Lung (tissue), 13 donors: Measurements from ENCODE around the gene RAB42. TPM values are rescaled to one million over a fixed set of nuclear protein-coding genes. Genes with fewer than 3 reads are reported as not detected.

Source experiments
- ATAC-seq: fragments of 200-7000 bp; cut with Tn5 transposase; one replicate; pipeline ENCODE4 v1.9.1; 2020; ENCODE audit warnings: moderate number of reproducible peaks; ENCODE audit not compliant: insufficient read depth, low FRiP score
- DNase-seq, 3 donors: peaks; one replicate each; pipeline ENCODE4 v3.0.0-alpha.2; 2013 to 2017
- H3K27ac ChIP-seq, 2 donors: one replicate each; pipeline ENCODE4 v1.5.1; 2013; ENCODE audit warnings: mild to moderate bottlenecking in 2 of 2, moderate library complexity in 2 of 2, control low read depth in 1 of 2, inconsistent platforms in 1 of 2, low read depth in 1 of 2, low read length in 1 of 2
- H3K27me3 ChIP-seq, 3 donors: one replicate each; pipeline ENCODE4 v1.5.1; 2013; ENCODE audit warnings: low read length in 2 of 3; ENCODE audit not compliant: control insufficient read depth in 3 of 3, insufficient read depth in 3 of 3
- H3K36me3 ChIP-seq, 4 donors: one replicate each; pipeline ENCODE4 v1.5.1; 2013; ENCODE audit warnings: low read length in 4 of 4, mild to moderate bottlenecking in 1 of 4, moderate library complexity in 1 of 4; ENCODE audit not compliant: control insufficient read depth in 4 of 4, insufficient read depth in 4 of 4
- H3K4me1 ChIP-seq, 5 donors: one replicate each; pipeline ENCODE4 v1.5.1; 2013; ENCODE audit warnings: low read length in 5 of 5, mild to moderate bottlenecking in 2 of 5, moderate library complexity in 1 of 5; ENCODE audit not compliant: control insufficient read depth in 5 of 5, insufficient read depth in 5 of 5
- H3K4me3 ChIP-seq: one replicate; pipeline ENCODE4 v1.5.1; 2013; ENCODE audit warnings: mild to moderate bottlenecking, control low read depth, moderate library complexity
- H3K9ac ChIP-seq, 2 donors: one replicate each; pipeline ENCODE4 v1.5.1; 2013; ENCODE audit warnings: low read length in 2 of 2, control low read depth in 1 of 2; ENCODE audit not compliant: insufficient read depth in 1 of 2
- H3K9me3 ChIP-seq, 4 donors: one replicate each; pipeline ENCODE4 v1.5.1; 2013; ENCODE audit warnings: low read length in 3 of 4, mild to moderate bottlenecking in 1 of 4, moderate library complexity in 1 of 4; ENCODE audit not compliant: control insufficient read depth in 4 of 4, insufficient read depth in 3 of 4
- CTCF ChIP-seq: IDR thresholded peaks from 2 replicates; pipeline ENCODE4 v1.5.1; 2012; ENCODE audit warnings: mild to moderate bottlenecking; ENCODE audit errors: control extremely low read depth, extremely low read depth
- WGBS, 2 donors: extraction: QIAGEN DNeasy Blood & Tissue Kit; methylation state at CpG; one replicate each; pipeline ENCODE4 v1.1.7; 2013; 5-methylcytosine and 5-hydroxymethylcytosine counted together
- polyA plus RNA-seq, 2 donors: library from polyadenylated mRNA; stranded (reverse); fragments of 200-250 nt; gene quantifications; one replicate each; pipeline ENCODE4 v1.2.1, GENCODE V29; 2013
- small RNA-seq: library from RNA; depleted of rRNA; stranded (forward); fragments of <200 nt; gene quantifications from one replicate; pipeline ENCODE3, GENCODE V24; 2014; ENCODE audit warnings: low replicate concordance
- total RNA-seq, 2 donors: library from RNA; depleted of rRNA in 1 of 2; stranded (reverse); fragments of >200 nt in 1 of 2; gene quantifications; one replicate each; pipeline ENCODE4 v1.2.1, GENCODE V29; 2014 to 2021
- donor health status: control.
- donor health status: control.
- donor health status: Bipolar disorder and iron deficiency.
- donor health status: healthy.
- donor health status: DM: yes; HTN: yes; CAD: no.

RAB42 gene
- total and polyA plus RNA-seq, 4 donors: 3.1 to 11.7 (median 7.2) TPM

- peak within 1 kb of the TSS; percentile 84 to 97 for H3K9ac ChIP-seq
- WGBS, 2 donors: 0 to 1% methylated on average over 49 of the region's 49 CpGs
- TF ChIP-seq CTCF: peak; percentile 58
- no peaks in the 10 kb centered on the region for H3K27me3 ChIP-seq
- H3K36me3 ChIP-seq: peaks cover 0 to 2% (median 0%) of the 10 kb centered on the region in 4 donors
- peak; percentile 97 to 98 (median 97) for DNase-seq
- H3K4me3 ChIP-seq: peak within 1 kb of the TSS; percentile 87
- ATAC-seq: peak; percentile 95
- peak within 1 kb of the TSS; percentile 93 to 98 for H3K27ac ChIP-seq
- peaks cover 3 to 30% (median 5%) of the 10 kb centered on the region in 5 donors for H3K4me1 ChIP-seq
- H3K9me3 ChIP-seq: no peaks in the 10 kb centered on the region
These were observed 51.0 kb downstream of the RAB42 start, which contains the start of gene TAF12 for GRCh38 chr1:28642847-28643635. Gene TAF12, minus strand, starts transcription at chr1:28643067. Its CDS starts 20,986 bp downstream, at chr1:28622081.

DNA sequence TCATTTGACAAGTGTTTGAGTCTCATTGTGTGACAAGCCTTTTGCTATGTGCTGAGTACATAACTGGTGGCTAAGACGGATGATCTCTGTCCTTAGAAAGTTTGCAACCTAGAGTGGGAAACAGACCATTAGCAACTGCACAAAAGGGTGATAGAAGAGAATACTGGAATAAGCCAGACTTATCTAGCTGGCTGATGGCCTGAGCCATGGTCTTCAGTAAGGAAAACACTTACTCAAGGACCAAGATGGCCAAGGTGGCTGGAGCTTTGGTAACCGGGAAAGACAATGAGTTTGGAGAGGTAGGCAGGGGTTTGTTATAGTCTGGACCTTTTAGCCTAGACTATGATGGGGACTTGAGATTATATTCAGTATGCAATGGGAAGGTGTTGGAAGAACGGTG is 52.4 kb downstream of the RAB42 start:
- no peak overlapping the region for H3K9ac ChIP-seq
- H3K4me3 ChIP-seq: no peak overlapping the region
- ATAC-seq (no peak), DNase-seq (peak in 1 of 3 donors; percentile 12)
- no peak overlapping the region for H3K27ac ChIP-seq
- TF ChIP-seq CTCF: no peak
- H3K9me3 ChIP-seq: no peaks in the 10 kb centered on the region
- H3K36me3 ChIP-seq: peaks cover 0 to 2% (median 0%) of the 10 kb centered on the region in 4 donors
- peaks cover 3 to 36% (median 5%) of the 10 kb centered on the region in 5 donors for H3K4me1 ChIP-seq
- no peaks in the 10 kb centered on the region for H3K27me3 ChIP-seq
- 77 to 95% methylated on average over 3 of the region's 3 CpGs for WGBS, 2 donors

Small RNAs within 50 kb of the gene (small RNA-seq; reads per million reads assigned to genes)
- gene SNORA16A (not detected), gene SNORA44 (not detected), gene SNORA61 (not detected), gene SNORD99 (4,989 reads per million, percentile 100 among the genes with 10 or more reads in this experiment)

Other genes with a start within 250 kb of the RAB42 start
- gene PHACTR4, start 222.5 kb upstream of the RAB42 start, total RNA-seq: 10 to 100 TPM; 22.4 to 34.9 TPM
- 10 to 100 TPM; 15.1 to 18.7 TPM for gene PHACTR4, start 222.5 kb upstream of the RAB42 start, polyA plus RNA-seq
- 10 to 100 TPM; 22.9 to 25.6 TPM for gene RCC1, start 86.2 kb upstream of the RAB42 start, total RNA-seq
- 10 to 100 TPM; 32.0 to 34.3 TPM for gene RCC1, start 86.2 kb upstream of the RAB42 start, polyA plus RNA-seq
- 10 to 100 TPM; 32.1 to 40.2 TPM for gene TRNAU1AP, start 39.2 kb upstream of the RAB42 start, total RNA-seq
- gene TRNAU1AP, start 39.2 kb upstream of the RAB42 start, polyA plus RNA-seq: 10 to 100 TPM; 25.4 to 28.4 TPM
- gene TAF12, start 50.8 kb downstream of the RAB42 start, total RNA-seq: 10 to 100 TPM; 15.2 to 27.8 TPM
- gene TAF12, start 50.8 kb downstream of the RAB42 start, polyA plus RNA-seq: 10 to 100 TPM; 25.6 to 29.3 TPM
- not detected for gene RNU11, start 56.3 kb downstream of the RAB42 start, total RNA-seq
- gene RNU11, start 56.3 kb downstream of the RAB42 start, polyA plus RNA-seq: not detected
- gene GMEB1, start 76.5 kb downstream of the RAB42 start, total RNA-seq: 10 to 100 TPM in 1 of 2 donors, 1 to 10 TPM in 1; 8.3 to 11.6 TPM
- gene GMEB1, start 76.5 kb downstream of the RAB42 start, polyA plus RNA-seq: 1 to 10 TPM; 4.3 to 9.0 TPM
- 10 to 100 TPM; 55.9 to 65.8 TPM for gene YTHDF2, start 144.7 kb downstream of the RAB42 start, total RNA-seq
- gene YTHDF2, start 144.7 kb downstream of the RAB42 start, polyA plus RNA-seq: 10 to 100 TPM; 34.3 to 38.7 TPM
- under 1 TPM in 1 of 2 donors, not detected in 1; 0.28 TPM for gene OPRD1, start 219.9 kb downstream of the RAB42 start, total RNA-seq
- gene OPRD1, start 219.9 kb downstream of the RAB42 start, polyA plus RNA-seq: under 1 TPM; 0.01 to 0.02 TPM